AG10803 (cell line): ENCODE measurements around the gene EFHC1.
"Not testable (repeated sequence)": the region's sequence is repeated elsewhere in the genome, so short reads cannot be mapped to it uniquely, and the experiment has no call there.

Source experiments
- DNase-seq: peaks from one replicate; pipeline ENCODE4 v3.0.0; 2010; ENCODE audit warnings: low read depth
- H3K4me3 ChIP-seq: 2 replicates; pipeline ENCODE4 v1.5.1; 2011; ENCODE audit warnings: mild to moderate bottlenecking, low read length, control low read depth
- CTCF ChIP-seq: conservative IDR thresholded peaks from 2 replicates; pipeline ENCODE4 v1.5.1; 2011; ENCODE audit warnings: mild to moderate bottlenecking, low read length, control low read depth, inconsistent platforms

EFHC1 gene

GRCh38 chr6:52420668-52421358 is 671 bp downstream of the EFHC1 start:
- DNase-seq, result no peak
- no peak for TF ChIP-seq CTCF
- H3K4me3 ChIP-seq, result peak overlapping the region; percentile 99

DNA sequence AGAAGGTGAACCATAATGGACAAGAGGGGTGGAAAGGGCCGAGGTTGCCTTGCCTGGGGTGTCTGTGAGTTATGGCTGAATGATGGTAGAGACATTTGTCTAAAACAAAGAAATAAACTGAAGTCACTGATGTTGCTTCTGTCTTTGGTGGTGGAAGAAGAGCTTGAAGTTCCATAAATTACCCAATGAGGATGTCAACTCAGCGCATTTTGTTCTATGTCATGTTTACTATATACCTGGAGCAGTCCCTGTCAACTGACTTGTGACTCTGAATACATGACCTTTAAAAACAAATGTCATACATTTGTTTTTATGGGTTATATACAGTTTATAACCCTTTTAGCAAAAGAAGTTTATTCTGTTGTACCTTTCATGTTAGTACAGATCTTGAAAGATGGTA is 2.0 kb downstream of the EFHC1 start:
- H3K4me3 ChIP-seq, result no peak overlapping the region
- no peak for TF ChIP-seq CTCF
- DNase-seq, result no peak

DNA sequence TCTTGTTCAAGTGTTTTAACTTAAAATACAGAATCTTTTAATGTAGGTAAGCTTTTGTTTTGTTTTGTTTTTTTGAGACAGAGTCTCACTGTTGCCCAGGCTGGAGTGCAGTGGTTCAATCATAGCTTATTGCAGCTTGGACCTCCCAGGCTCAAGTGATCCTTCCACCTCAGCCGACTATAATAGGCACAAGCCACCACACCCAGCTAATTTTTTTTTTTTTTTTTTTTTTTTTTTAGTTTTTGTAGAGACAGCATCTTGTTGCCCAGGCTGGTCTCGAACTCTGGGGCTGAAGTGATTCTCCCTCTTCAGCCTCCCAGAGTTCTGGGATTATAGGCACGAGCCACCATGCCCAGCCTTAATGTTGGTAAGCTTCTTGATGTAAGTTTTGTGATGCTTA is 3.3 kb downstream of the EFHC1 start:
- H3K4me3 ChIP-seq, result no peak overlapping the region
- TF ChIP-seq CTCF, result no peak
- DNase-seq, result no peak

DNA sequence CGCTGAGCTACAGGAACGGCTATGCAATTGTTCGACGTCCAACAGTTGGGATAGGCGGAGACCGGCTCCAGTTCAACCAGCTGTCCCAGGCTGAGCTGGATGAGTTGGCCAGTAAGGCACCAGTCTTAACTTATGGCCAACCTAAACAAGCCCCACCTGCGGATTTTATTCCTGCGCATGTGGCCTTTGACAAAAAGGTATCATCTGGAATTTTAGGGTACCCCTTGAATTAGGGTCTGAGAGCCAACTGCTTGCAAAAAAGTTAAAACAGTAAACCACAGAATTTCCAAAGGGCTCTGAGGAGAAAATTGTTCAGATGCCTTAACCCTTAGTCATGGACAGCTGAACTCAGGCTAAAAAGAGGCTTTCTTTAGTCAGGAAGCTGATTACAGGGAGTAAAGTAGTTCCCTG is 3.8 kb downstream of the EFHC1 start:
- no peak for TF ChIP-seq CTCF
- H3K4me3 ChIP-seq, result no peak overlapping the region
- DNase-seq, result peak; percentile 89

DNA sequence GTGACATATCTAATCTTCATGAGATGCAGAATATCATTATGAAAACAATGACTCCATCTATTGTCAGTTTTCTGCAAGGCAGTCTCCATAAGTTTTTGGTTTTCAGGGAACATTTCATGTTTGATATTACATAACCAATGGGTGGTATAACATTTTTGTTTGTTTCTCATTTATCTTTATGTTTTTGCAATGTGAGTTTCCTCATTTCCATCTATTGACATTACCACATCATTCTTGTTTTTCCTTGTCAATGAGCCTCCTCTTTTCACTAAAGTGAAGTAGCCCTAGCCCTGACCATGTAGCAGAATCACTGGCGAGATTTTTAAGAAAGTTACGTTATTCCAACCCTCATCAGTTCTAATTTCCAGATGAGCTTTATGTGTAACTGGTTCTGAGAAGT is 4.4 kb downstream of the EFHC1 start:
- H3K4me3 ChIP-seq, result no peak overlapping the region
- peak; percentile 26 for DNase-seq
- TF ChIP-seq CTCF, result peak; percentile 30

DNA sequence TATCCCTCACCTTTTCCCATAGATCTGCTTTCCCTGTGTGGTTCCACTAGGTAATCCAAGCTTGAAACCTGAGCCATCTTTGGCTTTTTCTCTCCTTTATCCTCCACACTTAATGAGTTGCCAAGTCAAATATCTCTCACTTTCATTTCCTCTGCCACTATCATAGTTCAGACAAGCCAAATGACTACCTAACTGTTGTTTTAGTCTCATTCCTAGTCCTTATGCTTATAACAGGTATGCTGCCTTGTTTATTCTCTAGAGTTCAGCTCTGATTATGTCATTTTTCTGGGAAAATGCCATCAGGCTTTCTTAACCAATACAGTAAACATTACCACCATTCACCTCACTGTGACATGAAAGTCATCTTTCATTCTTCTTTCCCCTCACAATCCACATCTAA is 6.5 kb downstream of the EFHC1 start:
- no peak for TF ChIP-seq CTCF

GRCh38 chr6:52433294-52433693 is 13.2 kb downstream of the EFHC1 start:
- not testable (repeated sequence) for DNase-seq, H3K4me3 ChIP-seq

More for the DNA sequence above, 6.5 kb downstream of the EFHC1 start:
- H3K4me3 ChIP-seq, result no peak overlapping the region
- DNase-seq, result no peak

- TF ChIP-seq CTCF, result no peak
- no peak for DNase-seq
- H3K4me3 ChIP-seq, result no peak overlapping the region
Measured at GRCh38 chr6:52435345-52435744, 15.2 kb downstream of the EFHC1 start.
